Adrenal gland (tissue), 12 donors: ENCODE data around the gene KRTAP4-3. TPM values are rescaled to one million over a fixed set of nuclear protein-coding genes. Genes with fewer than 3 reads are reported as not detected.
"Not testable (repeated sequence)": the region's sequence is repeated elsewhere in the genome, so short reads cannot be mapped to it uniquely, and the experiment has no call there.

ENCODE experiments used
- DNase-seq, 7 donors: peaks; one replicate each; pipeline ENCODE4 v3.0.0-alpha.2; 2019 to 2020
- H3K27ac ChIP-seq, 5 donors: fragments of 200-600 bp; sonication (generic) in 4 of 5; 1 replicate in 3 of 5; 2 replicates in 2 of 5; pipeline versions ENCODE4 v1.5.1 to v1.8.0; 2016 to 2020; ENCODE audit warnings: mild to moderate bottlenecking in 1 of 5
- H3K27me3 ChIP-seq: fragments of 200-600 bp; 2 replicates; pipeline ENCODE4 v1.8.0; 2021
- H3K36me3 ChIP-seq, 2 donors: fragments of 200-600 bp; replicated peaks in 1 of 2; 1 replicate in 1 of 2; 2 replicates in 1 of 2; pipeline versions ENCODE4 v1.5.1 to v1.8.0; 2018 to 2022
- H3K4me1 ChIP-seq, 2 donors: fragments of 200-600 bp; replicated peaks in 1 of 2; 1 replicate in 1 of 2; 2 replicates in 1 of 2; pipeline versions ENCODE4 v1.5.1 to v1.8.0; 2018 to 2021
- H3K4me3 ChIP-seq, 4 donors: fragments of 200-600 bp; sonication (generic) in 3 of 4; one replicate each; pipeline ENCODE4 v1.5.1; 2016 to 2018
- H3K9me3 ChIP-seq, 3 donors: fragments of 200-600 bp; sonication (generic) in 1 of 3; replicated peaks in 1 of 3; 1 replicate in 2 of 3; 2 replicates in 1 of 3; pipeline versions ENCODE4 v1.5.1 to v1.8.0; 2016 to 2021
- CTCF ChIP-seq, 6 experiments: fragments of 450-650 bp in 4 of 6; fragments of 200-600 bp in 2 of 6; sonication (generic) in 1 of 6; IDR thresholded peaks; 1 replicate in 5 of 6; 2 replicates in 1 of 6; pipeline versions ENCODE4 v1.5.1 to v1.8.0; 2016 to 2021; ENCODE audit warnings: antibody characterized with exemption in 6 of 6, mild to moderate bottlenecking in 2 of 6, moderate library complexity in 1 of 6
- POLR2A ChIP-seq, 2 donors: fragments of 450-650 bp; IDR thresholded peaks; one replicate each; pipeline ENCODE4 v1.6.1; 2017; ENCODE audit warnings: antibody characterized with exemption in 2 of 2, mild to moderate bottlenecking in 2 of 2, moderate library complexity in 1 of 2
- WGBS, 4 donors: extraction: QIAGEN DNeasy Blood & Tissue Kit in 2 of 4; methylation state at CpG; one replicate each; pipeline versions ENCODE4 v1.1.5 to v1.1.7; 2013 to 2017; 5-methylcytosine and 5-hydroxymethylcytosine counted together
- intact Hi-C, 2 donors: fragments of 100-400 bp; cut with DNase I; formaldehyde crosslinking; loops; one replicate each; pipeline versions ENCODE4 v1.14.1 to v1.15.0; 2022 to 2023
- polyA plus RNA-seq, 3 donors: library from polyadenylated mRNA; stranded (reverse); fragments of 200-250 nt in 2 of 3; fragments of 350-450 nt in 1 of 3; fragmentation: Illumina TruSeq in 1 of 3; extraction: RNeasy Lipid Tissue Mini Kit (QIAGEN cat#74804) in 1 of 3; gene quantifications; one replicate each; pipeline ENCODE4 v1.2.3, GENCODE V29; 2013 to 2014
- total RNA-seq, 9 donors: library from RNA; depleted of rRNA in 4 of 9; stranded (reverse); fragments of >200 nt in 4 of 9; fragments of 120-200 nt in 1 of 9; fragmentation: NEBNext Ultra II Directional in 1 of 9; extraction: Animal tissue kit (Norgen Biotek cat#: 25700) in 1 of 9; gene quantifications; one replicate each; pipeline versions ENCODE4 v1.1.0 to v1.2.4, GENCODE V29; 2013 to 2023
- donor health status: healthy with polysubstance abuse.
- donor health status: Bipolar disorder and iron deficiency.
- donor health status: DM: yes; HTN: yes; CAD: no.
- donor health status: DM: no; HTN: no; CAD: no.
- donor health status: DM: no; HTN: no; CAD: no.
- donor health status: DM: yes; HTN: yes; CAD: no.

The KRTAP4-3 gene
- total and polyA plus RNA-seq, 12 donors, result not detected

- H3K4me3 ChIP-seq, result no peak overlapping the region
- no peaks in the 10 kb centered on the region for H3K4me1 ChIP-seq
- intact Hi-C loops, result no loop called here
- no peaks in the 10 kb centered on the region for H3K27me3 ChIP-seq
- TF ChIP-seq POLR2A (IDR thresholded peaks at IDR 0.05), result no peak
- TF ChIP-seq CTCF (IDR thresholded peaks at IDR 0.05), result no peak
- no peak overlapping the region for H3K27ac ChIP-seq
- WGBS, 4 donors, result 51 to 71% (median 61%) methylated on average over 5 of the region's 5 CpGs
- no peaks in the 10 kb centered on the region for H3K36me3 ChIP-seq
- no peak for DNase-seq
- no peaks in the 10 kb centered on the region for H3K9me3 ChIP-seq
Observed at GRCh38 chr17:41199421-41200078, 31.5 kb upstream of the KRTAP4-3 start.

GRCh38 chr17:41196068-41196467 lies 28.0 kb upstream of the KRTAP4-3 start:
- intact Hi-C loops, result no loop called here
- no peak for TF ChIP-seq POLR2A (IDR thresholded peaks at IDR 0.05)
- no peak for TF ChIP-seq CTCF (IDR thresholded peaks at IDR 0.05)
- no peaks in the 10 kb centered on the region for H3K4me1 ChIP-seq
- H3K36me3 ChIP-seq, result no peaks in the 10 kb centered on the region
- no peak for DNase-seq
- 19 to 35% (median 26%) methylated on average over 1 of the region's 1 CpG for WGBS, 4 donors
- H3K27ac ChIP-seq, result no peak overlapping the region
- no peak overlapping the region for H3K4me3 ChIP-seq
- H3K27me3 ChIP-seq, result no peaks in the 10 kb centered on the region
- no peaks in the 10 kb centered on the region for H3K9me3 ChIP-seq

- no peak overlapping the region for H3K4me3 ChIP-seq
- H3K9me3 ChIP-seq, result peaks cover 0 to 3% (median 0%) of the 10 kb centered on the region in 3 donors
- H3K4me1 ChIP-seq, result no peaks in the 10 kb centered on the region
- H3K27me3 ChIP-seq, result no peaks in the 10 kb centered on the region
- 72 to 85% (median 84%) methylated on average over 2 to 3 of the region's 3 CpGs for WGBS, 4 donors
- H3K27ac ChIP-seq, result no peak overlapping the region
- TF ChIP-seq POLR2A (IDR thresholded peaks at IDR 0.05) (no peak), CTCF (IDR thresholded peaks at IDR 0.05) (no peak)
- no peak for DNase-seq
- no peaks in the 10 kb centered on the region for H3K36me3 ChIP-seq
- intact Hi-C loops, result no loop called here
Observed at GRCh38 chr17:41190328-41190727, 22.3 kb upstream of the KRTAP4-3 start.

DNA sequence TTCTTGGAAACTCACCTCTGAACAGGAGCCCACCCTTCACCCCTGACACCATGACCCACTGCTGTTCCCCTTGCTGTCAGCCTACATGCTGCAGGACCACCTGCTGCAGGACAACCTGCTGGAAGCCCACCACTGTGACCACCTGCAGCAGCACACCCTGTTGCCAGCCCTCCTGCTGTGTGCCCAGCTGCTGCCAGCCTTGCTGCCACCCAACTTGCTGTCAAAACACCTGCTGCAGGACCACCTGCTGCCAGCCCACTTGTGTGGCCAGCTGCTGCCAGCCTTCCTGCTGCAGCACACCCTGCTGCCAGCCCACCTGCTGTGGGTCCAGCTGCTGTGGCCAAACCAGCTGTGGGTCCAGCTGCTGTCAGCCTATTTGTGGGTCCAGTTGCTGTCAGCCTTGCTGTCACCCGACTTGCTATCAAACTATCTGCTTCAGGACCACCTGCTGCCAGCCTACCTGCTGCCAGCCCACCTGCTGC lies 21.9 kb upstream of the KRTAP4-3 start, which contains the start of gene KRTAP9-1:
Gene KRTAP9-1 (plus strand): TSS at position 51 of the 482 bp plus-strand sequence. CDS start 0 bp downstream, at position 51.
- H3K9me3 ChIP-seq, DNase-seq, H3K4me1 ChIP-seq, intact Hi-C loops, H3K4me3 ChIP-seq, H3K36me3 ChIP-seq, H3K27ac ChIP-seq, H3K27me3 ChIP-seq: not testable (repeated sequence)
- 71 to 76% methylated on average over 1 of the region's 1 CpG; no CpG with 5 or more reads in 2 of the 4 donors for WGBS, 4 donors

- Histone ChIP-seq H3K27ac (no peak overlapping the region), H3K36me3 (no peaks in the 10 kb centered on the region), H3K27me3 (no peaks in the 10 kb centered on the region), H3K9me3 (peaks cover 0 to 8% (median 0%) of the 10 kb centered on the region in 3 donors), H3K4me3 (no peak overlapping the region), H3K4me1 (no peaks in the 10 kb centered on the region)
- no peak for DNase-seq
- intact Hi-C loops, result no loop called here
- TF ChIP-seq CTCF (IDR thresholded peaks at IDR 0.05), result no peak
- TF ChIP-seq POLR2A (IDR thresholded peaks at IDR 0.05), result no peak
- WGBS, 4 donors, result 83 to 94% (median 91%) methylated on average over 2 of the region's 2 CpGs; no CpG with 5 or more reads in 1 of the 4 donors
Observed at GRCh38 chr17:41186872-41187271, 18.9 kb upstream of the KRTAP4-3 start.
